Activated CD4-positive, alpha-beta T cell treated with anti-CD3 and anti-CD28 coated beads, Interleukin-2, Interleukin-4, amounts not matched to agents 100 ng/mL and 50 ng/mL, durations not matched to agents 16 hours and 8 hours (primary cell): ENCODE results near the gene TTC22.

Experiments used
- DNase-seq: peaks from one replicate; pipeline ENCODE4 v3.0.0-alpha.2; 2020; ENCODE audit warnings: low spot score

Gene TTC22

DNA sequence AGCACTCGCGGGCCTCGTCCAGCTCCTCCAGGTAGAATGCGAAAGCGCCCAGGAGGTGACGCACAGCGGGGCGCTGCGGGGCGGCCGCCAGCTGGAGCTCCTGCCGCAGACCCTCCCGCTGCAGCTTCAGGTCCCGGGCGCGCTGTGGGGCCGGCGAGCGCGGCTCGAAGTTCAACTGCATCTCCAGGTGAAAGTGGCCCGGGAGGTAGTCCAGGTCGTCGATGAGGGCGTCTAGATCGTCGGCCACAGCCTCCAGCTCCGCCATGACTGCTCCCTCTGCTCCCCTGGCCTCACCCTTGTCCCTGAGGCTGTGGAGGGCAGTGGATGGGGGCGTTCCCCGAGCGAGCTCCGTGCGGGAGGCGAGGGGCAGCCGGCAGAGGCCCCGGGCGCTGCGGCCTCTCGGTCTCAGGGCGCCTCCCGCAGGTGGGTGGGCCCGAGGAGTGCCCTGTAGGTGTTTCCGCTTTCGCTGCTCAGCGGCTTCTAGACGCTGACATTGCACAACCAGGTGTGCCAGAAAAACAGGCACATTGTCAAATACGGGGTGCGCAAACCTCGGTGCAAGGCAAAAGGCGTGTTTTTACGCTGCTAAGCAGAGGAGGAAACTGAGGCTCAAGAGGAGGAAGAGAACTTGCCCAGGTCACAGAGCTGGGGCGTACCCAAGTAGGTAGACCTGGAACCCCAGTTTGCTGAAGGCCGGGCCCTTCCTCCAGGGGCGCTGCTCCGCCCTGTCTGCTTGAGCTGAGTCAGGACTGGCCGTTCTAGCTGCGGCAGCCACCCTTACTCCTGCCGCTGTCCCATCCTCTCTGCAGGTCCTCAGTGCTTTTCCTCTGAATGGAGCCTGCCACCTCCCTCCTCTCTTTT, at the start of gene TTC22:
Gene TTC22 (minus strand): TSS at position 425 of the 861 bp plus-strand sequence. CDS start 160 bp downstream, at position 265.
- DNase-seq, result peak; percentile 74

DNA sequence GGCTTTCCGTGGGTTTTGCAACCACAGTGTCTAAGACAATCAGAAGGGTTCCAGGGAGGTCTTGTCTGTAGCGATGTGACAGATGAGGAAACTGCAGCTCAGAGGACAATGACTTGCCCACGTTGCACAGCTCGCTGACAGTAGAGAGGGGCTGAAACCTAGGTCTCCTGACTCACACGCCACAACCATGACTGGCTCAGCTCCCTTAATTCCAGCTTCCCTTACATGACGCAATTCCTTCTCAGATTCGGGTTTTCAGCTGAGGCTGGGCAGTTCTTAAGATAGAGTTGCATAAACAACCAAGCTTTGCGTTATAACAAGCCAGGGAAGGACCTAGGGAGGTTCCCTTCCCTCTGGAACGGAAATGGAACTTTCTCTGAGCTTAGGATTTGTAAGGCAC, 49.6 kb upstream of the TTC22 start:
- DNase-seq, result no peak

DNA sequence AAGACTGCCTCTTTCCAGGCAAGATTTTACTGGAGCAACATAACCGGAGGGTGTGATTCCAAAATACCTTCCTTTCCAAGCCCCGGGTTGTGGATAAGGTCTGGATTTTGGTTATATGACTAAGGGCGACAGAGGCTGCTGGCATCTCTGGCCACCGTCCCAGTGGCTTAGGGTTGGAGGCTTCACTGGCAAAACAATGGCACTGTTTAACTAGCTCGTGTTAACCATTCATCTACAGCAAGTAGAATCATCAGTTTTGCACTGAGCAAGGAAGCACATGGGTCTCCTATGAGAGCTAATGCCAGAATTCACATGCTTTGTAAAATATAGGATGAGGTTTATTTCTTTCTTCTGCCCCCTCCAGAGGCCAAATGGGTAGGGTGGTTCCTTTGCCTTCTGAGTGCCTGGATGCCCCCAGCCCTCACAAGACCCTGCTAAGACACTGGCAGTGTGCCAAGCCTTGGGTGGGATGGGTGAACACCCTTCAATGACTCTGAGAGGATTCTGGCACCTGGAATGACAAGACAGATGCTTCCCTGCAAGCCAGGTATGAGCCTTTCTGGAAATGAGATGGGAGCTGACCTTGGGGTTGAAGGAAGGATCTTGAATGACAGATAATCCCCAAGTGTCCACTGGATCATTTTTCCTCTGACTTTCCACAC, 49.1 kb upstream of the TTC22 start:
- no peak for DNase-seq

DNA sequence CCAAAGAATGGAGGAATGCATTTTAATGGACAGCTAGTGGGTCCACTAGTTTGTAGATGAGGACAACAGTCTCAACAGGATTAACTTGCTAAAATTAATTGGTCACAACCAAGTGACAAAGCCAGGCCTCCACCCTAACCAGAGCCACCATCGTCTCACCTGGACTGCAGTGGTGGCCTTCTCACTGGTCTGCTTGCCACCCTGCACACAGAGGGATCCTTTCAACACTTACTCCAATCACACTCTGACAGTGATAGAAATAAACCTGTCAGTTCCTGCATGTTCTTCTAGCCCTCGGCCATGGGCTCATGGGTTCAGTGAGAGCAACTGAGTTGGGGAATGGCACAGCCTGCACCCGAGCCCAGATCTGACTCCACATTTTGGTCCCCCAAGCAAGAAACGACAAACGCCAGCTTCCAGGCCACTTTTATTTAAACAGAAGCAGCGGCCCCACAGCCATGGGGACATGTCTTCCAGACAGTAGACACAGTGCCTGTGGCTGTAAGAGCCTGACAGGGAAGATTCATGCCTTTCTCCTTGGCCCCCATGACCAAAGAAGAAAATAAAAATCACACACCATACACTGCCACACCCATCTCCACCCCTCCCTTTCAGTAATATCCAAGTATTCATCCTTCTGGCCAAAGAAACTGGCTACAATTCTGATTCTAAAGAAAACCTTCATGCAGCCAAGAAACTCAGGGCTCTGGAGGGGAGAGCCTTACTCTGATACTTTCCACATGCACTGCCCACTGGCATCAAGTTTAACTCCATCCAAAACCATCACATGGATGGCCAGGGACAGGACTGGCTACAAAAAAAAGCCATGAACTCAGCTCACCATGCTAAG, 48.3 kb upstream of the TTC22 start:
- no peak for DNase-seq

DNA sequence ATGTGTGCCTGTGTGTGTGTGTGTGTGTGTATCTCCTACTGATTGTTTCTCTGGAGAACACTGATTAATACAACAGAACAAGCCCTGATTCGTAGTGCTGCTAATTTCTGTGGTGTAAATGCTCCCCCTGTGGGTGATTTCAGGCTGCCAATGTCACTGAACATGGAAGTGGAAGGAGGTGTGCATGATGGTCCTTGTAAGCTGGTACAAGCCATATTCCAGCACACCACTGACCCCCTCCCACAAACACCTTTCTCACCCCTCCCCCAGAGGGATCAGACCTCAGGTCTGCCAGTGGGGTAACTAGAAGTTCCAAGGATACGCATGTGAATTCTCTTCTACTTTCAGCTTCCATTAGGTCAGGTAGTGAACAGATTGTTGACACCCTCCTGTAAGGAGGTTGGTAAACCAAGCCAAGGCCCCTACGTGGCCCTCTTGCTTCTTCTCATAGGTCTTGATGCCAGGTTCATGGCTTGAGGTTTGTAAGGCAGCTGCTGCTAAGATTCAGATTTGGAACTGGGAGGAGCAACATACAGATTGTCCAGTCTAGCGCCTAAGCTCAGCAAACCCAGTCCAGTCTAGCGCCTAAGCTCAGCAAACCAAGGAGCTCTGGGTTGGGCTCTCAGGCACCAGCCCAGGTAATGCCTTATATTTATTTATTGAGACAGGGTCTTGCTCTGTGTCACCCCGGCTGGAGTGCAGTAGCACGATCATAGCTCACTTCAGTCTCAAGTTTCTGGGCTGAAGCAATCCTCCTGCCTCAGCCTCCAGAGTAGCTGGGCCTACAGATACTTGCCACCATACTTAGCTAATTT, 47.2 kb upstream of the TTC22 start:
- no peak for DNase-seq

DNA sequence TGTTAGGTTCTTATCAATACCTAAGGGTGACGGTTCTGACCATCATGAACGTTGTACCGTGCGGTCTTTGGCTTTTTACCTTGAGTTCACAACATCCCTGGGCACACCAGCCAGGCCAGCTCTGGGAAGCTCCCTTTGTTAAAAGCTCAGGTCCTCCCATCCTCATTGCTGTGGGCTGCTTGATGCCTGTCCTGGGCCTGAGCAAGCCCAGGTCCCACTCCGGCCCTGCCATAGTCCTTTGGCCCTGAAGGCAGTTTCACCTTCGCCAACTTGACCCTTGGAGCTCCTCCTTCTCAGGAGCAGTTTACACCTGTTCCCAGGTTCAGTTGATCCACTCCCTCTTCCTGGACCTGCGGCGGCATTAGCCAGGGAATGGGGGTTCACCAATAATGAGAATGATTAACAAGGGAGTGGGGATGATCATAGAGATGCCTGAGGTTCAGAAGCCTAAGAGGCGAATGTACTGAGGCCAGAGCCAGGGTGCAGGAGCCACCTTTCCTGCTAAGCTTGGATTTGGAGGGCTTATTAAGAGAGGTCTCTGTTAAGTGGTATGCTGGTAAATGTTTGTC, 45.7 kb upstream of the TTC22 start:
- DNase-seq, result no peak

DNA sequence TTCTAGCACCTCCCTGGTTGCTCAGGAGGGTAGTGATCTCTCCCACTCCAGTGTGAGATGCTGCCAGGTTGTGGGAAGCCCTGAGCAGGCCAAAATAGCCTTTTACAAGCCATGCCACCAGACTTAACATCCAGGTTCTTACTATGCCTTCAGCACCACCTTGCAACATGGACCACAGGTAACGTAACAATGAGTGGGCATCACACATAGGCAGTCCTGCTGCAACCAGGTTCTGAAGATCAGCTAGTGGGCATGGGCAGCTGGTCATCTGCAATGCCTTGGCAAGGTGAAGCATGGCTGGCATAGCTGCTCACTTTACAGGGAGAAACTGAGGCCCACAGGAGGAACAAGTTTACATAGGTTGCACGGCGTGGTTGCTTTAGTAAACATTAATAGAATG, 45.2 kb upstream of the TTC22 start:
- DNase-seq, result no peak

DNA sequence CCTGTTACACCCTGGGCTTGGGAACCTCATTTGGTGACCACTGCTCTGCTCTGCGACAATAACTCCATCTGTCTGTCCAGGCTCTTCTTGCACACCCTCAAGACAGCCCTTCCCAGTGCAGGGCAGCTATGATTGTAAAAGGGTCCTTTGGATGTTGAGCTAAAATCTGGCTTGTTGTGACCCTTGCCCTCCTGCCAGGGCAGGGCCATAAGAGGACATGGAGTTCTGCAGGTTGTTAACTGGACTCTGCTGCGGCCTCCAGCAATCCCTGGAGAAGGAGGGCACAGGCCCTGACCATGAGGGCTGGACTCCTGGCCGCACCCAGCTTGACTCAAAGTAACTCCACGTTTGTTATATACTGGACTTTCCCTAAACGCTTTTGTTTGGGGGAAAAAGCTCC, 44.6 kb upstream of the TTC22 start:
- no peak for DNase-seq

DNA sequence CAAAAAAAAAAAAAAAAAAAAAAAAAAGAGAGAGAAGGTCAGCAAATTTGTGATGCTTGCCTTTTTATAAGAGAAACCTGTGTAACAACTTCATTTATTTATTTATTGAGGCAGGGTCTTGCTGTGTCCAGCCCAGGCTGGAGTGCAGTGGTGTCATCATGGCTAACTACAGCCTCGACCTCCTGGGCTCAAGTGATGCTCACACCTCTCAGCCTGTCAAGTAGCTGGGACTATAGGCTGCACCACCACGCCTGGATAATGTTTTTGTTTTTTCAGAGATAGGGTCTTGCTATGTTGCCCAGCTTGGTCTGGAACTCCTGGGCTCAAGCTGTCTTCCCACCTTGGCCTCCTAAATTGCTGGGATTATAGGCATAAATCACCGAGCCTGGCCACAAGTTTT, 43.4 kb upstream of the TTC22 start:
- DNase-seq, result no peak

DNA sequence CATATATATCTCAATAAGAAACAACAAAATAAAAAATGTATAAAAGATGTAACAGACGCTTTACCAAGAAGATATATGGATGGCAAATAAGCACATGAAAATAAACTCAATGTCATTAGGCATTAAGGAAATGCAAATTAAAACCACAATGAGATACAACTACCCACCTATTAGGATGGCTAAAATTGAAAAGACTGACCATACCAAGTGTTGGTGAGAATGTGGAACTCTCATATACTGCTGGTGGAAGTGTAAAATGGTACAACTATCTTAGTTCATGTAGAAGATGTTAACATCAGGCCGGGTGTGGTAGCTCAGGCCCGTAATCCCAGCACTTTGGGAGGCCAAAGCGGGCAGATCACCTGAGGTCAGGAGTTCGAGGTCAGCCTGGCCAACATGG, 42.3 kb upstream of the TTC22 start:
- DNase-seq, result no peak

DNA sequence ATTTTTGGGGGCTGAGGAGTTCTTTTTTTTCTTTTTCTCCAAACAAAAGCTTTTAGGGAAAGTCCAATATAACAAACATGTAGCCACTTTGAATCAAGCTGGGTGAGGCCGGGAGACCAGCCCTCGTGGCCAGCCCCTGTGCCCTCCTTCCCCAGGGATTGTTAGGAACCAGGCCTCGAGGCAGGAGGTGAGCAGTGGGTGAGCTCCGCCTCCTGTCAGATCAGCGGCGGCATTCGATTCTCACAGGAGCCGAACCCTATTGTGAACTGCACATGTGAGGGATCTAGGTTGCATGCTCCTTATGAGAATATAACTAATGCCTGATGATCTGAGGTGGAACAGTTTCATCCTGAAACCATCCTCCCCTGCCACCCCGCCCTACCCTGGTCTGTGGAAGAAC, 41.8 kb upstream of the TTC22 start:
- no peak for DNase-seq

DNA sequence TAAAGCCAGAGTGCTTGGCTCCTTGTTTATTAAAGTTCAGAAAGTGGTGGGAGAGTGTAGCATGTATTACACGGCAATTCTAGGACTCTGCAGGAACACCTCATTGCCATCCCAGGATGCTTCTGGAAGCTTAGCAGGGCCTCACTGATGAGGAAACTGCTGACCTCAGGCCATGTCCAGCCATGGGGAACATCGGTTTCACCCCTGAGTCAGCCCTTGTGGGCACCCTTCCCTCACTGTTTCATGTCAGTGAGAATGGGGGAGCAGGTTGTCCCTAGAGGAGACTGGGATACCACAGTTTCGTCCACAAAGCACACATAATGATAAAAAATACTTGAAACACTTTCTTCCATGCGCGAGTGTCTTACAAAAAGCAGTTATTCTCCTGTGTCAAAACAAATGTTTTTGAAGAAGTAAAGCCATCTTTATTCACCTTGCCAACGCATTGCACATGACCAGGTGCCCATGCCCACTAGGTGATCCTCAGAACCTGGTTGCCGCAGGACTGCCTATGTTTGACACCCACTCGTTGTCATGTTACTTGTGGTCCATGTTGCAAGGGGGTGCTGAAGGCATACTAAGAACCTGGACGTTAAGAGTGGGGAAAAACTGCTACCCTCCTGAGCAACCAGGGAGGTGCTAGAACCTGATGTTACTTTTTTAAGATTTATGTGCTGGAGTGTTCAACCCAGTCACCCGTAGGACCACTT, 41.2 kb upstream of the TTC22 start:
- DNase-seq, result no peak

DNA sequence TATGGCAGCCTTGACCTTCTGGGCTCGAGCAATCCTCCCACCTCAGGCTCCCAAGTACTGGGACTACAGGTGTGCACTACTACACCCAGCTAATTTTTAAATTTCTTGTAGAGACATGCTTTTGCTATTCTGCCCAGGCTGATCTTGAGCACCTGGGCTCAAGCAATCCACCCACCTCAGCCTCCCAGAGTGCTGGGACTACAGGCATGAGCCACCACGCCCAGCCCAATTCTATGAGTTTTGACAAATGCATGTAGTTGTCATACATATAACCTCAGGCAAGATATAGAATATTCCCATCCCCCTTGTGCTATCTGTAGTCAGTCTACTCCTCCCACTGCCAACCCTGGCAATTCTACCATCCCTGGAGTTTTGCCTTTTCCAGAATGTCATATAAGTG, 38.7 kb upstream of the TTC22 start:
- no peak for DNase-seq

DNA sequence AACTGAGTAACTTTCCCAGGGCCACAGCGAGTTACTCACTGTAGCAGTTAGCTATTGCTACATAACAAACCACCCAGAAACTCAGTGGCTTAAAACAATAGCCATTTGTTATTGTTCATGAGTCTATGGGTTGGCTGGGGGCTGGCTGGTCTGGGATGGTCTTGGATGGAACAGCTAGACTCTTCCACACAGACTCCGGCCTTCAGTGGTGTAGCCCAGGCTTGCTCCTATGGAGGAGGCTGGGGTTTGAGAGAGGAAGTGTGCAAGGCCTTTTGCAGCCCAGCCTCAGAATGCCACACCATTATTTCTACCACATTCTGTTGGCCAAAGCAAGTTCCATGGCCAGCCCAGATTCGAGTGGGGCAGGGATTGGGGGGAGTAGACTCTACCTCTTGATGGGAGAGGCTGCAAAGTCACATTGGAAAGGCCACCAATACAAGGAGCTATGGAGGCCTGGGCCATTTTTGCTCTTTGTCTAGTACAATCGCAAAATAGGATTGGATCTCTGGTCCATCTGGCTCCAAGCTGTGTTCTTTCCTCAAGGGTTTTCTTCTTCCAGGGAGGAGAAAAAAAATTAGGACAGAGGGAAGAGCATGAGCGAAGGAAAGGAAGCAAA, 37.5 kb upstream of the TTC22 start:
- DNase-seq, result no peak

DNA sequence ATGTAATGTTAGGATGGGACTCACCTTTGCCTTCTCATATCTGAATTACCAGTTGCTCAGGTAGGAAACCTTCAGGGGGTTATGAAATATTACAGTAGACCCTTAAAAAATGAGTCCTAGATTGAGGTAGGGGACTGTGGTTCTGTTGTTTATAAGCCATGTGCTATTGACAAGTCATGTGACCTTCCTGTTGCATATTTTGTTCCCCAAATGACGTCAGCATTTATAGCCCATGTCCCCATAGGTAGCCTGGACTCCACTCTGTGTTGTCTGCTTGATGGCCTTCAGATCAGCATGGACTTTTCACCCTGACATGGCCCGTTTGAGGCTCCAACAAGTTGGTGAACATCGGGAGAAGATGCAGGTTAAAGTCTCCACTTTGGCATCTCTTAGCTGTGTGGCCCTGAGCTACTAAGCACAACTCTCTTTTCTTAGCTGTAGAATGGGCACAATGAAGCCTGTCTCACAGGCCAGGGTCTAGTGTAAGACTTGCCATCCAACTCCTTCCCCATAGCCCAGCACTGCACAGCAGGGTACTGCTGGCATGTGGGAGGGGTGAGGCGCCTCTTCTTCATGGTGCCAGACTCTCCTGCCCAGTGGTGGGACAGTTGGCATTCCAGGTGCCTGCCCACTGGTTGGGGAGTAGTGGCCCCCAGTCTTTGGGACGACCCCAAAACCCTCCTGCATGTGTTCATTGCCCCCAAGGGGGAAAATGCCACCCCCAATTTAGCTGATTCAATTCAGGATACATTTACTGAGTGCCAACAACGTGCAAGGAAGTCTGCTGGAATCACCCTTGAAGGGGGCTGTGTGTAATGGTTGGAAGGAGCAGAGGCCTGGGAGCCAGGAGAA, 36.1 kb upstream of the TTC22 start:
- no peak for DNase-seq

DNA sequence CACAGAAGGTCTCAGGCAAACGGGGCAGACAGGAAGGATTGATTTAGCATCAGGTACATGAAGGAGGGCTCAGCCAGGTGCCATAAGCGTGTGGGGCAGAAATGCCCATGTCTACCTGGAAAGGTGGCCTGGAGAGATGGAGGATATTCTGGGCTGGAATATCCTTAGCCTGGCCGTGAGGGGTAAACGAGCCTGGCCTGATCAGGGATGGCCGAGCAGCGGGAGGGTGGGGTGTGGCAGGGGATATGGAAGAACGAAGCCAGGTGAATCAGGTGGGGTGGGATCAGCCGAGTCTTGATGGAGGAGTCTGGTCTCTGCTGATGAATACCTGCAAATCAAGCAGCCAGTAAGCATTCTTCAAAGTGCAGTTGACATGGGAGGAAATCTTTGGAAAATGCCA, 35.5 kb upstream of the TTC22 start:
- no peak for DNase-seq

DNA sequence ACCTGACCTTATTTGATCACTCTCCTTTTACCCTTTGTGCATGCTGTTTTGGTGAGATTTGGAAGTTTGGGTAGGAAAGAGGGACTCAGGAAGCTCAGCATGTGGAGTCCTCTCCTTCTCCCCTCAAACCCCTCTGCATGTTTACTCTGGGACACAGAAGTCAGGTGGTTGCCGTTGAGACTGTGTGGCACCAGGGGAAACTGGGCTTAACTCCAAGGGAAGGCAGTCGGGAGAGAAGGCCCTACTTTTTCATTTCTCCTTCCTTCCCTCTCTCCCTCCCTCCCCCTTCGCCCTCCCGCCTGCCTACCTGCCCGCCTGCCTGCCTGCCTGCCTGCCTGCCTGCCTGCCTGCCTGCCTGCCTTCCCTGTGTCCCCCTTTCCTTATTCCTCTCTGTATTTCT, 34.8 kb upstream of the TTC22 start:
- DNase-seq, result no peak

DNA sequence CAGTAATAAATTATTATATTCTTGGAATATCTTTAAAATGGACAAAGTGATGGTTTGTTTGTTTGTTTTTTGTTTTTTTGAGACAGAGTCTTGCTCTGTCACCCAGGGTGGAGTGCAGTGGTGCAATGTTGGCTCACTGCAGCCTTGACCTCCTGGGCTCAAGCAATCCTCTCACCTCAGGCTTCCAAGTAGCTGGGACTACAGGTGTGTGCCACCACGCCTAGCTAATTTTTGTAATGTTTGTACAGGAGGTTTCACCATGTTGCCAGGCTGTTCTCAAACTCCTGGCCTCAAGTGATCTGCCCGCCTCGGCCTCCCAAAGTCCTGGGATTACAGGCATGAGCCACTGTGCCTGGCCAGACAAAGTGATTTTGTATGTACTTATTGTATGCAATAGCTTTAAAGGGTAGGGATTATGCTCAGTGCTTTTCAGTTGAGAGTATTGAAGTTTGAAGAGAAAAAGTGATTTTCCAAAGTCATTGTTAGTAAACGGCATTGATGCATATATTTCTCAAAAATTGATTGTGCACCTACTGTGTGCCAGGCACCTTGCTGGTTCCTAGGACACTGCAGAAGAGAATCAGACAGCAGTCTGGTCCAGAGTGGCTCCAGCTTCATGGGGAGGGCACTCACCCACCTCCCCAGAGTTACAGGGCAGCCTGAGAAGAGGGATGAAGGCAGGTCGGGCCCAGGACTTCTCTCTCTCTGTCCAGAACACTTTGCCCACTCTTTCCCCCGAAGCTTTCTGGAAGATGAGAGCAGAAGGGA, 34.2 kb upstream of the TTC22 start:
- DNase-seq, result no peak
